IPS-15b (cell line): ENCODE data around the gene ILDR1.
"Not testable (repeated sequence)": the region's sequence is repeated elsewhere in the genome, so short reads cannot be mapped to it uniquely, and the experiment has no call there.

Source experiments
- H3K27me3 ChIP-seq: one replicate; pipeline ENCODE4 v1.6.1; 2013; ENCODE audit warnings: low read length; ENCODE audit not compliant: control insufficient read depth, insufficient read depth
- H3K36me3 ChIP-seq: one replicate; pipeline ENCODE4 v1.6.1; 2013; ENCODE audit warnings: low read length; ENCODE audit not compliant: control insufficient read depth, insufficient read depth
- H3K4me1 ChIP-seq: one replicate; pipeline ENCODE4 v1.6.1; 2013; ENCODE audit warnings: mild to moderate bottlenecking, low read length; ENCODE audit not compliant: control insufficient read depth, insufficient read depth
- H3K4me3 ChIP-seq: one replicate; pipeline ENCODE4 v1.5.1; 2013; ENCODE audit warnings: low read depth, low read length
- H3K9ac ChIP-seq: one replicate; pipeline ENCODE4 v1.6.1; 2013; ENCODE audit warnings: low read depth, mild to moderate bottlenecking, low read length
- H3K9me3 ChIP-seq: one replicate; pipeline ENCODE4 v1.6.1; 2013; ENCODE audit warnings: mild to moderate bottlenecking, low read length; ENCODE audit not compliant: control insufficient read depth, insufficient read depth

ILDR1 gene

DNA sequence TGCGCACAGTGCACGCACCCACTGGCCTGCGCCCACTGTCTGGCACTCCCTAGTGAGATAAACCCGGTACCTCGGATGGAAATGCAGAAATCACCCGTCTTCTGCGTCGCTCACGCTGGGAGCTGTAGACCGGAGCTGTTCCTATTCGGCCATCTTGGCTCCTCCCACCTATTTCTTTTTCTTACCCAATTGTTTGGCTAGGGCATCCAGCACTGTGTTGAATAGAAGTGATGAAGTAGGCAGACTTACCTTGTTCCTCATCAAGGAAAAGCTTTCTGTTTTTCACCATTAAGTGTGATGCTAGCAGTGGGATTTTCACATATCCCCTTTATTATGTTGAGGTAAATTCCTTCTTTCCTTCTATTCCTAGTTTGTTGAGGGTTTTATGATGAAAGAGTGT is 25.7 kb upstream of the ILDR1 start:
- H3K4me3 ChIP-seq, result peak overlapping the region; percentile 22
- not testable (repeated sequence) for H3K9me3 ChIP-seq, H3K4me1 ChIP-seq, H3K36me3 ChIP-seq, H3K27me3 ChIP-seq, H3K9ac ChIP-seq

DNA sequence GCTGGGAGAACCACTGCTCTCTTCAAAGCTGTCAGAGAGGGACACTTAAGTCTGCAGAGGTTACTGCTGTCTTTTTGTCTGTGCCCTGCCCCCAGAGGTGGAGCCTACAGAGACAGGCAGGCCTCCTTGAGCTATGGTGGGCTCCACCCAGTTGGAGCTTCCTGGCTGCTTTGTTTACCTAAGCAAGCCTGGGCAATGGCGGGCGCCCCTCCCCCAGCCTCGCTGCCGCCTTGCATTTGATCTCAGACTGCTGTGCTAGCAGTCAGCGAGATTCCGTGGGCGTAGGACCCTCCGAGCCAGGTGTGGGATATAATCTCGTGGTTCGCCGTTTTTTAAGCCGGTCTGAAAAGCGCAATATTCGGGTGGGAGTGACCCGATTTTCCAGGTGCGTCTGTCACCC is 25.2 kb upstream of the ILDR1 start:
- not testable (repeated sequence) for H3K9ac ChIP-seq, H3K36me3 ChIP-seq, H3K4me1 ChIP-seq, H3K27me3 ChIP-seq, H3K9me3 ChIP-seq
- H3K4me3 ChIP-seq, result peak overlapping the region; percentile 22

DNA sequence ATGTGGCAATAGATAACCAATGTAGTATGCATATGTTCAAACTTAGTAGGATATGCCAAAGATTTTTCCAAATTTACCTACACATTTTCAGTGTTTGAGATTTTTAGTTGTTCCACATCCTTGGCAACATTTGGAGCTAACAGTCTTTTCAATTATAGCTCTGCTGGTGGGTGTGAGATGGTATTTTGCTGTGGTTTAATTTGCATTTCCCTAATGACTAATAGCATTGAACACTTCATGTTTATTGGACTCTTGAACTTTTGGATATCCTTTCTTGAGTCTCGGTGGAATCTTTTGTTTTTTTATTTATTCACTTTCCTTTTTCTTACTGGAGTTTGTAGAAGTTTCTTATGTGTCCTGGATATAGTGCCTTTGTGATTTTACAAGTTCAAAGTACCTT is 11.0 kb upstream of the ILDR1 start:
- Histone ChIP-seq H3K9ac (no peak overlapping the region), H3K4me3 (no peak overlapping the region), H3K9me3 (peaks cover 6% of the 10 kb centered on the region), H3K4me1 (no peaks in the 10 kb centered on the region), H3K27me3 (no peaks in the 10 kb centered on the region), H3K36me3 (no peaks in the 10 kb centered on the region)

DNA sequence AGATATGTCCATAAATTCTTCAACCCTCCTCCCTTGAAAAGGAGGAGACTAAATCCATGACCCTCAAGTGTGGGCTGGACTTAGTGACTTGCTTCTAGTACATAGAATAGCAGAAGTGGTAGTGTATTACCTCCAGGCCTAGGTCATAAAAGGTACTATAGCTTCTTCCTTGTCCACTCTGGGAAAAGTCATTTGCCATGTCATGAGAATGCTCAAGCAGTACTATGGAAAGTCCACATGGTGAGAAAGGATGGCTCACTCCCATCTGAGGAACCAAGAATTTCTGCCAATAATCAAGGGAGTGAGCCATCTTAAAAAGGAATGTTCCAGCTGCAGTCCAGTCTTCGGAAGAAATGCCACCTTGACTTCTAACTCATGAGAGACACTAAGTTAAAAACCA is 10.5 kb upstream of the ILDR1 start:
- no peaks in the 10 kb centered on the region for H3K27me3 ChIP-seq
- H3K4me3 ChIP-seq, result no peak overlapping the region
- peaks cover 6% of the 10 kb centered on the region for H3K9me3 ChIP-seq
- no peaks in the 10 kb centered on the region for H3K4me1 ChIP-seq
- no peak overlapping the region for H3K9ac ChIP-seq
- H3K36me3 ChIP-seq, result no peaks in the 10 kb centered on the region

DNA sequence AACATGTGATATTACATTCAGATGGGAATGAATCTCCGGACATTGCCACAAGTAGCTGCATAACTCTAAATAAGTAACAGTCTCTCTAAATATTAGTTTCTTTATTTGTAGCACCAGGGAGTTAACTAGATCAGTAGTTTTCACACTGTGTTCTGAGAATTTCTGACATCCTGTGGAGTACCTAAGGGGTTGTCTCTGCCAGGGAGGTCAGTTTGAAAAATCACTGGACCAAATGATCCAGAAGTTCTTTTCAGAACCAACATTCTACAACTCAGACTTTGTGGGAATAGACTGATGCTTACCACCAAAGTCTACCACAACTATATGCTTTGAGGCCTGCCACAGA is 9.0 kb upstream of the ILDR1 start:
- no peak overlapping the region for H3K4me3 ChIP-seq
- H3K4me1 ChIP-seq, result no peaks in the 10 kb centered on the region
- no peaks in the 10 kb centered on the region for H3K27me3 ChIP-seq
- no peaks in the 10 kb centered on the region for H3K9me3 ChIP-seq
- H3K9ac ChIP-seq, result no peak overlapping the region
- no peaks in the 10 kb centered on the region for H3K36me3 ChIP-seq

DNA sequence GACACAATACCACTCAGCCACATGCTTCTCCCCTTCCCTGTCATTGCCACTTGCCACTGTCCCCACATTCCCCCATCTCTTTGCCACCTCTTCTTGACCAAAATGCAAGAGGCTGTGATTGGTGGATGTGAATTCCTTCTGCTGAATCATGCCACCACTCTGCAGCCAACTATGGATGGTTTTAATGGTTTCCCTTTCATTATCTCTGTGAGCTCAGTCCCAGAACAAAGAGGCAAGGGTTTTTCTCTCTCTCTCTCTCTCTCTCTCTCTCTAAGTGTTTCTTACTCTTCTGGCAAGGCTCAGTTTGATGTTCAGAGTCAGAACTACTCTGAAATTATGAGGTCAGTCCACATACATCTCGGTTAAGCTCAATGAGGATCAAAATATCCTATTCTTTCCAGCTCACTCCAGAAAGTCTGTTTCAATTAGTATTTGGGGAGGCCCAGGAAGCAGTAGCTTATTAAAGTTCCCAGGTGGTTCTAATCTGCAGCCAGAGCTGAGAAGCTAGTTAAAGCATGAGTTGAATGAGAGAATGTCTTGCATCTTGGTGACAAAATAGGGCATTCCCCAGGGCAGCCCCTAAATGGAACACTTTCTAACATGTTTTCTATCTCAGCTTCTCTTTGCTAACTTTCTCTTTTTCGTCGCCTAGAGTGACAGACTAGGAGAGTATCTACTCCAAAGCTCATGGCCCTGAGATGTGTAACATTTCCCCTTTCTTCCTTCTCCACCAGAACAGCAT is 8.5 kb upstream of the ILDR1 start:
- Histone ChIP-seq H3K4me3 (no peak overlapping the region), H3K4me1 (no peaks in the 10 kb centered on the region), H3K9ac (no peak overlapping the region)

DNA sequence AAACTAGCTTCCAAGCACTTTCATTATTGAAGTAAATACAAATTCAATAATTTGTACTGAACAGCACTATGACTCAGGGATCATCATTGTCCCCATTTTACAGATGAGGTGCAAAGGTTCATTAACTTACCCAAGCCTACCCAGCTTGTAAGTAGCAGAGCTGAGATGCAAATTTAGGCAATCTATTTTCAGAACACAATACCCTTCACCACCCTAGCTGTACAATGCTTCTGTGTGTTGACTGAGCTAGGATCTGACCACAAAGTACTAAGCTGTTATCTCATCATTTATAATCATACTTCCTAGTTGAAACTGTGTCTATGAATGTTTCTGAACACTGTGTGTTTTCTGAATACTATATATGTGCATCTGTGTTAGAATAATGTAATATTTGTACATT is 3.2 kb upstream of the ILDR1 start:
- Histone ChIP-seq H3K27me3 (peaks cover 5% of the 10 kb centered on the region), H3K36me3 (no peaks in the 10 kb centered on the region), H3K9ac (no peak overlapping the region), H3K4me1 (no peaks in the 10 kb centered on the region), H3K4me3 (no peak overlapping the region), H3K9me3 (no peaks in the 10 kb centered on the region)

More for the DNA sequence above, 8.5 kb upstream of the ILDR1 start:
- Histone ChIP-seq H3K36me3 (no peaks in the 10 kb centered on the region), H3K9me3 (no peaks in the 10 kb centered on the region), H3K27me3 (no peaks in the 10 kb centered on the region)

DNA sequence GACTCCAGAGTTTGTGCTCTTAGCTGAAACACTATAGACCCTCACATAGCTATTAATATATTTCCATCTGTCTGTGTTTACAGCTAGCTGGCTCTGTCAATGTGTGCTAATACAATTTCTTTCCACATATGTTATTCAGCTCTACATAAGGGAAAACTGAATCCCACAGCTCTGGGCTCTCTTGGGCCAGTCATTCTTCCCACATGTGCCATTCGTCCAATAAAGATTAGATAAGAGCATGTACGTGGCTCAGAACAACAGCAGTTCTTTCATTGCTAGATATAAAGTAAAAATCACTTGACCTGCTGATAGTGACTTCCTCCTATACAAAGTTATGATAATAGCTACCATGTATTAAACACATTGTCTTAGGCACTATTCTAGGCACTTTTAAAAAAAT is 2.8 kb upstream of the ILDR1 start:
- Histone ChIP-seq H3K9ac (no peak overlapping the region), H3K4me3 (no peak overlapping the region), H3K9me3 (no peaks in the 10 kb centered on the region), H3K36me3 (no peaks in the 10 kb centered on the region), H3K4me1 (no peaks in the 10 kb centered on the region), H3K27me3 (peaks cover 5% of the 10 kb centered on the region)

DNA sequence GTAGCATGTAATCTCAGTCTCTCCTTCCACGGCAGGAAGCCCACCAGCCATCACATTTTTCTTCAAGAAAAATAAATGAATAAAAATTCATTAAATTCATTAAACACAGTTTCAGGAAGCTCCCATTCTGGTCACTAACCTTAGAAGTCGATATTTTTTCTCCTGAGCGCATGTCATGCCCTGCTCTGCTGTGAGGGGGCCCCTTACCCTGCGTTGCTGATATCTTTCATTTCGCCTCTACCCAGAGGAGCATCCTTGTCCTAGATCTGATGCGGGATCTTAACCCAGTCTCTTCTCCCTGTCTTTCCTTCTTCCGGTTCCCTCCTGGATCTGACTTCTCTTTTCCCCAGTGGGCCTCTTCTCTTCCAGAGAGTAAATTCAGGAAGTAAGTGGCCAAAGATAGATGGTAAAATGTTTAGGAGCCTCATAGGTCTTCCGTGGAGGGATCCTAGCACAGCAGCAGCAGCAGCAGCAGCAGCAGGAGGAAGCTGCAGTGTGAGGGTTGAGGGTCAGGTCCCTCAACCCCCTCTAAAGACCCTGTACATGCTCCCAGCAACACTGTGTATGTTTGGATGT is 1.4 kb upstream of the ILDR1 start:
- Histone ChIP-seq H3K27me3 (peaks cover 5% of the 10 kb centered on the region), H3K36me3 (no peaks in the 10 kb centered on the region), H3K4me1 (no peaks in the 10 kb centered on the region), H3K9me3 (no peaks in the 10 kb centered on the region), H3K9ac (no peak overlapping the region), H3K4me3 (no peak overlapping the region)

DNA sequence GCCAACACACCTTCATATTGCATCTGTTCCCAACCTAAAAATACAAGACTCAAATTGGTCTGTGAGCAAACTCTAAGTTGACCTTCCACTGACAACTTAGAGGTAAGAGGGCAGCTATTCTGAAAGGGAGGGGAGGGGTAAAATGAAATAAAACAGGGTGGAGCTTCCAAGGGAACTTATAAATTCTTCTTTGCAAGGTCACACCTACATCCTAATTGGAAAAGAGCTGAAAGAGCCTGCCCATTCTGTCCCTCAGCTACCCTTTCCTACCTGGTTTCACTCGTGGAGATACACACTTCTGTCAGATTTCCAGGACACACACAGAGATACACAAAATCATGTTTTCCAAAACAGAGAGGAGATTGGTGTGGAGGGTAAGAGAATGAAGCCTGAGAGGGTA is 1.0 kb downstream of the ILDR1 start:
- Histone ChIP-seq H3K9ac (no peak overlapping the region), H3K36me3 (no peaks in the 10 kb centered on the region), H3K4me3 (peak overlapping the region; percentile 81), H3K9me3 (no peaks in the 10 kb centered on the region), H3K4me1 (no peaks in the 10 kb centered on the region), H3K27me3 (peaks cover 5% of the 10 kb centered on the region)

DNA sequence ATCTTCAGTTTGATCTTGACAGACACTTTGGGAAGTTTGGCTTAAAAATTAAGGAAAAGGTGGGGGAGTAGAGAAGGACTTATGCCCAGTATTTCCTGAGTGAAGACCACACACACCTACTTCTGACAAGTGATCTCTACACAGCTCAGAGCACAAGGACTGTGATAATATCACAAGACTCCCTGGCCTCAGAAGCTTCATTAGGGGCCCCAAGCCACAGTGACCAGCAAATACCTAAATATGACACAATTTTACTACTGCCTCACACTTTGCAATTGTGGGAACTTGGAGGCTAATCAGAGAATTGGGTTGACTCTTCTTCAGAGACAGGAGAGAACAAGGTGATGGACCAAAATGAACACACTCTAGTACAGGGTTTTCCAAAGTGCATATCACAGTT is 2.6 kb downstream of the ILDR1 start:
- Histone ChIP-seq H3K9me3 (no peaks in the 10 kb centered on the region), H3K27me3 (peaks cover 5% of the 10 kb centered on the region), H3K4me1 (no peaks in the 10 kb centered on the region), H3K4me3 (no peak overlapping the region), H3K36me3 (no peaks in the 10 kb centered on the region), H3K9ac (no peak overlapping the region)

DNA sequence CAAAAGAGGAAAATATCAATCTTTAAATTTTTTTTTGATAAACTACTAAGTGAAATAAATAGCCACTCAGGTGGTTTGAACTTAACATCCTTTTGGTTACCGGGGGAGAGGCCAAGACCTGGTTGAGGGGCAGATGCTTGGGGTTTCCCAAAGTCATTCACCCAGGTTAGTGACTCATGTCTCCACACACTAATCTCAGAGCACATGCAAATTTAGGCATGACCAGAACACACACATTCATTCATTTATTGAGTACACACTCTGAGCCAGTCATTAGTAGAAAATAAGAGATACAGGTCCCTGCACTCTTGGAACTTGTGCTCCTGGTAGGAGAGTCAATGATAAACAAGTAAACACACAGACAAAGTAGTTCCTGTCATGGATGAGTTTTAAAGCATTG is 7.3 kb downstream of the ILDR1 start:
- H3K36me3 ChIP-seq, result no peaks in the 10 kb centered on the region
- no peaks in the 10 kb centered on the region for H3K27me3 ChIP-seq
- H3K4me1 ChIP-seq, result no peaks in the 10 kb centered on the region
- H3K4me3 ChIP-seq, result no peak overlapping the region
- H3K9ac ChIP-seq, result no peak overlapping the region
- no peaks in the 10 kb centered on the region for H3K9me3 ChIP-seq
